AG04450 (cell line): ENCODE data around the gene SH3BP5L. TPM values are rescaled to one million over a fixed set of nuclear protein-coding genes. Genes with fewer than 3 reads are reported as not detected.
A peak's percentile ranks its signal among the peaks of the same experiment; 100 is the strongest.

Experiments used
- CTCF ChIA-PET: fragments of 300-600, 350-600 bp; formaldehyde crosslinking; extraction: SDS; loops from one replicate; lab custom pipeline; 2022; ENCODE audit warnings: antibody characterized with exemption, inconsistent platforms; lab: Charles Lee
- POLR2A ChIA-PET: fragments of 350-600 bp; formaldehyde crosslinking; extraction: SDS; loops from one replicate; lab custom pipeline; 2021; ENCODE audit warnings: antibody characterized with exemption, inconsistent platforms; lab: Yijun Ruan, JAX
- DNase-seq: peaks from one replicate; pipeline ENCODE4 v3.0.0-alpha.2; 2011; ENCODE audit warnings: low read depth, low spot score
- H3K27ac ChIP-seq: one replicate; pipeline ENCODE4 v1.5.1; 2012; ENCODE audit warnings: low read depth, low read length, control low read depth
- H3K27me3 ChIP-seq: one replicate; pipeline ENCODE4 v1.6.0; 2012; ENCODE audit warnings: low read length; ENCODE audit not compliant: control insufficient read depth, insufficient read depth
- H3K4me3 ChIP-seq: 2 replicates; pipeline ENCODE4 v1.5.1; 2011; ENCODE audit warnings: mild to moderate bottlenecking, low read depth, low read length, control low read depth
- H3K9me3 ChIP-seq: 2 replicates; pipeline ENCODE4 v1.5.1; 2012; ENCODE audit warnings: low read length; ENCODE audit not compliant: control insufficient read depth, insufficient read depth
- CTCF ChIP-seq: IDR thresholded peaks from 2 replicates; pipeline ENCODE4 v1.5.1; 2011; ENCODE audit warnings: low read depth, low read length, control low read depth, inconsistent platforms
- polyA plus RNA-seq: library from polyadenylated mRNA; depleted of rRNA; stranded (reverse); fragments of >200 nt; gene quantifications from 2 replicates; pipeline ENCODE4 v1.2.3, GENCODE V29; 2011

The SH3BP5L gene
- polyA plus RNA-seq, 1 experiment: 15.3 TPM

- ChIA-PET POLR2A (interaction anchor here (1.4 kb wide), 1 partner anchor 17 kb away, joined by 4 read pairs; the partner anchor contains the start of gene ZNF672), CTCF (no interaction called here)
- Histone ChIP-seq H3K27me3 (no peaks in the 10 kb centered on the region), H3K27ac (peak overlapping the region; percentile 70), H3K9me3 (no peaks in the 10 kb centered on the region), H3K4me3 (peak overlapping the region; percentile 17; the same call in 1 of the 2 replicates)
- DNase-seq: no peak
- no peak for TF ChIP-seq CTCF
Observed at GRCh38 chr1:248821101-248821500, 4.6 kb downstream of the SH3BP5L start.

GRCh38 chr1:248820041-248820585 is 5.6 kb downstream of the SH3BP5L start:
- Histone ChIP-seq H3K4me3 (no peak overlapping the region), H3K27ac (no peak overlapping the region), H3K27me3 (no peaks in the 10 kb centered on the region), H3K9me3 (no peaks in the 10 kb centered on the region)
- POLR2A ChIA-PET: interaction anchor here (0.7 to 1.4 kb wide), 3 partner anchors 14 to 19 kb away, joined by 4 to 14 read pairs (median 4); partner anchors contain the start of gene ZNF672
- CTCF ChIA-PET: no interaction called here
- no peak for DNase-seq
- TF ChIP-seq CTCF: no peak

GRCh38 chr1:248818505-248819374 is 7.0 kb downstream of the SH3BP5L start:
- Histone ChIP-seq H3K9me3 (peaks cover 2% of the 10 kb centered on the region; the same call in 1 of the 2 replicates), H3K4me3 (no peak overlapping the region), H3K27me3 (no peaks in the 10 kb centered on the region), H3K27ac (no peak overlapping the region)
- CTCF ChIA-PET: interaction anchor here (0.6 to 0.7 kb wide), 2 partner anchors 14 to 50 kb away, joined by 4 to 5 read pairs; no protein-coding TSS in a partner anchor
- DNase-seq: no peak
- POLR2A ChIA-PET: no interaction called here
- TF ChIP-seq CTCF: no peak

GRCh38 chr1:248817065-248817464 is 8.7 kb downstream of the SH3BP5L start:
- TF ChIP-seq CTCF: no peak

More at GRCh38 chr1:248817065-248817464, 8.7 kb downstream of the SH3BP5L start:
- peaks cover 2% of the 10 kb centered on the region; the same call in 1 of the 2 replicates for H3K9me3 ChIP-seq
- CTCF ChIA-PET: no interaction called here
- DNase-seq: no peak
- no peak overlapping the region for H3K27ac ChIP-seq
- no peak overlapping the region for H3K4me3 ChIP-seq
- no peaks in the 10 kb centered on the region for H3K27me3 ChIP-seq
- POLR2A ChIA-PET: no interaction called here
